ENCODE measurements around the gene STON2.

DNA sequence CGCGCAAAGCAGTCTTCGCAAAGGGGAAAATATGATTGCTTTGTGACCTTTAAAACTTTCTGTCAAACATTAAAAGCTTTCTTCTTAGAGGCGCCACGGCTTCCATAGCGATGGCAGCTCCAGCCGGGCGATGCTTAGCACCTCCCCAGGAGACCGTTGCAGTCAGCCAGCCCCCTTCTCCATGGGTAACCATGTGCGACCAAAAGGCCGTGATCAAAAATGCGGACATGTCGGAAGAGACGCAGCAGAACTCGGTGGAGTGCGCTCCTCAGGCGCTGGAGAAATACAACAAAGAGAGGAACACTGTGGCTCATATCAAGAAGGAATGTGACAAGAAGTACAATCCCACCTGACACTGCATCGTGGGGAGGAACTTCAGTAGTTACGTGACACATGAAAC is 12.7 kb upstream of the STON2 start:
- no peak for TF ChIP-seq POLR2A (IDR thresholded peaks at IDR 0.05; ENCODE audit: low read length)
- no peak for TF ChIP-seq GATA1 (IDR thresholded peaks at IDR 0.05; ENCODE audit: low read depth, low read length)
